NCI-H146 (cell line): ENCODE results near the gene NDFIP1.
"Not testable (repeated sequence)": the region's sequence is repeated elsewhere in the genome, so short reads cannot be mapped to it uniquely, and the experiment has no call there.

Source experiments
- DNase-seq: peaks from one replicate; lab custom pipeline; 2025; lab: John Stamatoyannopoulos, UW

The NDFIP1 gene

DNA sequence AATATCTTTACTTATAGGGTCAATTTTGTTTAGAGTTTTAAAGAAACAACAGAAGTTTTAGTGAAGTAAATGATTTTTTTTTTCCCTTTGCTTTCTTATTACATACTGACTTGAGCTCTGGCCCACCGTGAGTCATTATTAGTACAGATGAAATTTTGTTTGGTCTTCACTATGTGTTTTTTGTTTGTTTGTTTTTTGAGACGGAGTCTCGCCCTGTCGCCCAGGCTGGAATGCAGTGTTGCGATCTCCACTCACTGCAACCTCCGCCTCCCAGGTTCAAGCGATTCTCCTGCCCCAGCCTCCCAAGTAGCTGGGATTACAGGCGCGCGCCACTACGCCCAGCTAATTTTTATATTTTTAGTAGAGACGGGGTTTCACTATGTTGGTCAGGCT is 45.9 kb downstream of the NDFIP1 start:
- not testable (repeated sequence) for DNase-seq

DNA sequence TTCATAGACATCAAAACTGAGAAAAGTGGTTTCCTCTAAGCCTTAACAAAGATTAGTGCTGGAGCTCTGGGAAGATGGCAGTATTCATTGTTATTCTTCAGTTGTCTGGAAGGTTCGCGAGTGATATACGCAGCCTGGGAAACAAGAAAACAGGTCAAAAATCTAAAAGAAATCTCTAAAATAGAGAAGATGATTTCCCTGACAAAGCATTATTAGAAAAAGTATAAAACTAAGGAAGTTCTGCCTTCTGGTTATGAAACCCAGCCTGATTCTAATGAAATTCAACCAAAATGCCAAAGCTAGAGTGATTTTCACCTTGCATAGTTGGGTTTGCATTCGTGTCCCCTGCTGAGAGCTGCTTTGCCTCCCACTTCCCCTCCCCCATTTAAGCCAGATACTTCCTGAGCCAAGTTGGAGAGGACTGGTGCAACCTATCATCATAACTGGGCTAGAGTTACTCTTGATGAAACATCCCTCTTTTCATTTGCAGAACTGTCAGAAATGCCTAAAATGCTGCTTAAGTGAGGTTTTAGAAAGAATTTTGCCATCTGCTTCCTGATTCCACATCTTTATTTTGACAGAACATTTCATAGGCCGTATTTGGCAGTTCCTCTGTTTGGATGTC is 48.4 kb downstream of the NDFIP1 start:
- DNase-seq: no peak

DNA sequence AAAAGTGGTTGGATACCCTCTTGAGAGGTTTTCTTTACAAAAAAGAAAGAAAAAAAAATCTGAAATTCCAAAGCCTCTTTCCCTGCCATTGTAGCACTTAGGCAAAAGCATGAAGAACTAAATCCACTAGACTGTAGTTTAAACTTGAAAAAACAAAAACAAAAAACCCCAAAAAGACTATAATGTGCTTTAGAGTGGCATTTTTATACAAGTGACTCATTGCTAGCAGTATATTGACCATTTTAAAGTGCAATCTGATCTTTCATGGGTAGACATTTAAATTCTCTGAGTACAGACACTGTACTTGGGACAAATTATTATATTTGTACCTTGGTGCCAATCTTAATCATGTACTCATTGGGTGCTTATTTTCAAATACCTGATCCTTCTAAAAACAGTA is 50.8 kb downstream of the NDFIP1 start:
- no peak for DNase-seq

DNA sequence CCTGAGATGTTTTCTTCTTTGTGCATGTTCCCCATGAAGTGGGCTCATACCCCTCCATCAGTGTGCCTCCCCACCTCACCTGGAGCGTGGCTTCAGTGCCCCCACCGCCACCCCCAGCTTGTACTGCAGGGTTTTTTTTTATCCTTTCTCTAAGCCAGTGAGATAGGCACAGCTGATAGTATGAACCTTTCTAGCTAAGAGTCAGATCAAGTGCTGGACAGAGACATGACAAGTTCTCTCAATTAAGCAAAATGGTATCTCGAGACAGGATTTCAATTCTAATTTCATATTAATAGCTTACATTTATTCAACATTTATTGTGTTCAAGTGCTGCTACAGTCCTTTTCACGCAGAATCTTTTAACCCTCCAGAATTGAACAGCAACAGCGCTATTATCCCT is 55.7 kb downstream of the NDFIP1 start:
- DNase-seq: no peak

DNA sequence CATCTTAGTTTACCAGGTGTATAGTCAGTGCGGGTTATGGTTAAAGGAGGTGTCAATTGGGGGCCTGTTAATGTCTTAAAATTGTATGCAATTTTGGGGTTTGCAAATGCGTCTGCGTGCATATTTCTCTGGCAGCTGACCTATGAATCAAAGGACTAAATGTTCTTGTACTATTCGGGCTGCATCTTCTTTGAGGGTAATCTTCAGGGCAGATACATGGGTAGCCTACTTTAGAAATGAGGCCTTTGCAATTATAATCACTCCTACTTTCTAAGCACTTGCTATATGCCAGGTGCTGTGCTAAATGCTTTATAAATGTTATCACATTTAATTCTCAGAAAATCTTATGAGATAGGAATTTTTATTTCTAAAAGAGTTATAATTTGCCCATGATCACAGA is 58.2 kb downstream of the NDFIP1 start:
- no peak for DNase-seq

DNA sequence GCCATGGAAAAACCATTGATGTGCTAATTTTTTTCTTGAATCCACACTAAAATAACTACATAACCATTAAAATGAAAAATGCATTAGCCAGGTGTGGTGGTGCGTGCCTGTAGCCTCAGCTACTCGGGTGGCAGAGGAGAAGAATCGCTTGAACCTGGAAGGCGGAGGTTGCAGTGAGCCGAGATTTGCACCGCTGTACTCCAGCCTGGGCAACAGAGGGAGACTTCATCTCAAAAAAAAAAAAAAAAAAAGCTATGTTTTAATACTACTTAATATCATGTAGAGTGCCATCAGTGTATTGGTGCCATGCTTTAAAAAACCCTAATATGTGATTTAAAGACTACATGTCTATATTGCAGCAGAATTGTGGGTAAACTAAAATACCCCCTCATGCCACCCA is 58.9 kb downstream of the NDFIP1 start:
- DNase-seq: no peak

DNA sequence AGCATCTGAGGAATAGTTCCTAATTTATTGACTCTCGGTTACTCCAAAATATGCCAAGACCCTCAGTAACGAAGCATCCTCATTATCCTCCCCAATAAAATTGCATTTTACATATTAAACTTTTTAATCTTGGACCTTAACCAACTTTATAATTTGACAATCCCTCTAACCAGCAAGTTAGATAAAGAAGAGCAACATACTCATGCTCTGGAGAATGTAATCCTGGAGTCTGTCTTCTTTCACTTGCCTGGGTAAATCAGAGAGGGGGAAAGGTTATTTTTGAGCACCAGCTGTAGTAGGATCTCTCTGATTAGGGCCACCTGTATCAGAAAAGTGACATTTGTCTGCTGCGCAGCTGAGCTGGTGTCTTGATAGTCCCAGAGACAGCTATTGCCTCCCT is 59.8 kb downstream of the NDFIP1 start:
- DNase-seq: no peak

DNA sequence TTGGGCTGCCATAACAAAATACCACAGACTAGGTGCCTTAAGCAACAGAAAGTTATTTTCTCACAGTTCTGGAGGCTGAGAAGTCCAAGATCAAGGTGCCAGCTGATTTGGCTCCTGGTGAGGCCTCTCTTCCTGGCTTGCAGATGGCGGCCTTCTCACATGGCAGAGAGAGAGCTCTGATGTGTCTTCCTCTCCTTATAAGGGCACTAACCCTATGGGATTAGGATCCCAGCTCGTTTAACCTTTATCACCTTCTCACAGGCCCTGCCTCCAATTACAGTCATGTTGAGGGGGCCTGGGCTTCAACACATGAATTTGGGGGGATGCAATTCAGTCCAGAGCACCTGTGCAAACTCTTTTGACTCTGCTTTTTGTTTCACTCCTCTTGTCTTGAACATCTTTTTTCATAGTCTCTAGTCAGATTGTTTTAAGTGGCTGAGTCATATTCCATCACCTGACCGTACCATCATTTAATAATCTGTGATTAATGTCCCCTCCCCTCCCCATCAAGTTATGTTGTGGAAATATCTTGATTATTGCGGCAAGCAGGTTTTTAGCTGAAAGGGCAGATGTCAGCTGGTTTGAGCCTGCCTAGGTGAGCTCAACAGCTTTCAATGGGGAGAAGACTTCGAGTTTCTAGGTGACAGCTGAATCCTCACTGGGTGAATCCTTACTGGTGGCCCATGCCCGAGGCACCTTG is 61.8 kb downstream of the NDFIP1 start:
- DNase-seq: no peak

DNA sequence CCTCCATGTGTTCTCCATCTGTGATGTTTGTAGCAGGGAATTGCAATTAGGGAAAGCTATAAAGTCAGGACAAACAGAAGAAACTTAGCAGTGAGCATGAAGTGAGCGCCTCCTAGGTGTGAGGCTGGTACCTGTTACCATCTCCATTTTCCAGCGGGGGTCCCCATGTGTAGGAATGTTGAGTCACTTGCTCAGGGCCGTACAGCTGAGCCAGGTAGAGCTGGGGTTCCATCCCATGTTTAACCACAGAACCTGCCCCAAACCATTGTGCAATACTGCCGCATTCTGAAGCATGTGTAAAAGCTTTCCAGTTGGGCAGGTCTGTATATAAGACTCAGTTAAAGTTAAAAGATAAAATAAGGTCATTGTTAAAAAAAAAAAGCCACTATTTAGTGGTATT is 62.7 kb downstream of the NDFIP1 start:
- DNase-seq: no peak

DNA sequence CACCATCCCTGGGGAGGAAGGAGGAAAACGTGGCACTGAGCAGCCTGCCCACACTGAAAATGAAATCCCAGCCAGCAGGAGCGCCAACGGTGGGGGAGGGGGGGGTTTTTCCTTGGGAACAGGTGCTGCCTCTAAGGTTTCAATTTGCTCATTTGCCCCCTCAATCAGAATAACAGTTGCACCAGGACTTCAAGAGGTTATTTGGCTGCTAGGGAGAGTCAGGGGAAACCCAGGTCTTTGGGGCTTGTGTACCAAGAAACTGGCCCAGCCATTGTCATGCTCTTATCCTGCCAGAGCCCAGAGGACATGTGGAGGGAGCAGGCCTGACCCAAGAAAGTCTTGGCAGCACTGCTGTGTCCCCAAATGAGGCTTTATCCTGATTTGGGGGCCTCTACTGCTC is 66.5 kb downstream of the NDFIP1 start:
- DNase-seq: no peak

DNA sequence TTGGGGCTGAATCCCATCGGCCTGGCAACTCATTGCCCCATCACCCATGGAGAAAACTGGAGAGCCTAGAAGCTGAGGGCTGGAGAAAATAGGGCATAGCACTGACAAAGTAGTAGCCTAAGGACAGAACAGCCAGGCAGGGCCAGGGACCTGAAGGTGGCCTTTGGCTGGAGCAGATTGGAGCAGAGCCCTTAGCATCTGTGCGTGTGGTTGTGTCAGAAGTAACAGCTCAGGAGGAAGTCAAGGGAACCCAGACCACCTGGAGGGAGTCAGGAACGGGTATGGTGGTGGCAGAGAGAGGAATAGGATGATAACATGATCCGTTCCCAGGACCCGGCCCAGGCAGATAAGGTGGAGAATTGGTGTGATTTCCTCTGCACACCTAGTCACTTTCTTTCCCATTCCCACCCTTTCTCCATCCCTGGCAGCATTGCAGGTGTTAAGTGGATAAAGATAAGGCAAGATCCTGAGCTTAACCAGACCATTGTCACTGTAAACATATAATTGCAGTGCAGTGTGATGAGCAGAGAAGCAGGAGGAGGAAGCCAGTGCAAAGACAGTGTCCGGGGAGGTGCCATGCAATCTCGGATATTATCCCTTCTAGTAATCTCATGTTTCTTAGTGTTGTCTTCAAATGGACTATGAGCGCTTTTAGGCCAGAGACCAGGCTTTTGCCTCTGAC is 67.0 kb downstream of the NDFIP1 start:
- DNase-seq: no peak

DNA sequence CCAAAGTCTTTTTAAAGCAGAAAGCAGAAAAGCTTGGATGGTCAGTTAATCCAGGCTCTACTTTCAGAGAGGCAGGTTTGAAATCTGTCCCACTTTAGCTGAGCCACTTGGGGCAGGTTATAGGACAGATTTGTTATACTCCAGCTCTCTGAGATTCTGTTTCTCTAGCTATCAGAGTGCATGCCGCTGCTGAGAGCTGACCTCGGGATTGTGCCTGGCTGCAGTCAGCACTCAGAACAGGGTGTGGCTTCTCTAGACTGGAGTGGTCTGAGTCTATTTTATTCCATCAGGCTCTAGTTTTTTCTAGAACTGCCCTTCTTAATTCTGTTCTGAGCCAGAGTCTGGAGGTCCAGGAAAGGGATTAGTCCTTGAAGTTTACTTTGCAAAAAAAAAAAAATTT is 67.7 kb downstream of the NDFIP1 start:
- no peak for DNase-seq

DNA sequence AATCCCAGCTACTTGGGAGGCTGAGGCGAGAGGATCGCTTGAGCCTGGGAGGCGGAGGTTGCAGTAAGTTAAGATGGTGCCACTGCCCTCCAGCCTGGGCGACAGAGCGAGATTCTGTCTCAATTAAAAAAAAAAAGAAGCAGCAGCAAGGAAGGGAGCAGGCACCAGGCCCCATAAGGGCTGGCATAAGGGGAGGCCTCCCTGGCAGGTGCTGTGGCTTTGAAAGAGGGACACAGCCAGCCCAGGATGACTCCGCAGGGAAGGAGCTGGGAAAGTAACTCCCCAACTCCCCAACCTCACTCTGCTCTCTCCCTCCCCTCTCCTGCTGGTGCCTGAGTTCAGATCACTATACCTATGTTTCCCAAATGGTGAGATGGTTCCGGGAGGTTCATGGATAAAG is 70.1 kb downstream of the NDFIP1 start:
- DNase-seq: no peak

DNA sequence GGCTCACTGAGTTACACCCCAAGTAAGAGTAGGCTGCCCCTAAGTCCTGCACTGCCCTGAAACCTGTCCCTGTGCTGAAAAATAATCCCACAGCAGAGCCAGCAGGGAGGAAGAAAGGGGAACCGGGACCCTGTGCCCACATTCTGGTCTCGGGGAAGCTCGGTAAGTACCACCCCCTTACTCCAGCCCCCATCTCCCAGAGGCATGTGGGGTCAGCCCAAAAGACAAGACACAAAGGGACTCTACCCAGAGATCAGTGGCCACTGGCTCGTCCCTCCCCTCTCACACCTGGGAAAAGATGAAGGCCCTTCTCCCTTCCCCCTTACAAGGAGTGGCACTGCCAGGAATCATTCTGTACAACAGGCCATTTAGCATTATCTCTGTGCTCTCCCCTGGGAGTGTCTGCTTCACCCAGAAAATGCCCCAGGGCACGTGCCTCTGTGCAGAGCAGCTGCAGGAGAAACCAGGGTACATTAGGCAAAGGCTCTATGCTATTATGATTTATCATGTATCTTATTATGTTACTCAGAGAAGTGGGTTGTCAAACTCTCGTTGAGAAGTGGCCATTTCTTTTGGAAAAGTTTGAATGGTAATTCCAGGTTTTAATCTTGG is 71.3 kb downstream of the NDFIP1 start:
- no peak for DNase-seq

DNA sequence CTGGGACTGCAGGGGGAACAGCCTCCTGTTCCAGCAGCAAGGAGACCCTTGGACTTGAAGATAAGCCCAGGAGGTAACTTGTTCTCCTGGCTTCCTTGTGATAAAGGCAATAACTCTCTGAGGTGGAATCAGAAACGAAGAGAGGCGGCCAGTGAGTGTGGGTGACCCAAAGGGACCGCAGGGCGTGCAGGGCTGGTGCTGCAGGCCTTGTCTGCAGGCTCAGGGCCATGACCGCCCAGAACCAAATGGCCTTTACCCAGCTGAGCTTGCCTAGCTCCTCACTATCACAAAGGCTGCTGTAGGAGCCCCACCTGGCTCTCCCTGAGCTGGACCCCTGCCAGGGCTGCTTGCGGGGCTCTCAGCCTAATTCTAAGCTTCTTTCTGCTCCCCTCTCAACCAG is 72.5 kb downstream of the NDFIP1 start:
- DNase-seq: no peak

DNA sequence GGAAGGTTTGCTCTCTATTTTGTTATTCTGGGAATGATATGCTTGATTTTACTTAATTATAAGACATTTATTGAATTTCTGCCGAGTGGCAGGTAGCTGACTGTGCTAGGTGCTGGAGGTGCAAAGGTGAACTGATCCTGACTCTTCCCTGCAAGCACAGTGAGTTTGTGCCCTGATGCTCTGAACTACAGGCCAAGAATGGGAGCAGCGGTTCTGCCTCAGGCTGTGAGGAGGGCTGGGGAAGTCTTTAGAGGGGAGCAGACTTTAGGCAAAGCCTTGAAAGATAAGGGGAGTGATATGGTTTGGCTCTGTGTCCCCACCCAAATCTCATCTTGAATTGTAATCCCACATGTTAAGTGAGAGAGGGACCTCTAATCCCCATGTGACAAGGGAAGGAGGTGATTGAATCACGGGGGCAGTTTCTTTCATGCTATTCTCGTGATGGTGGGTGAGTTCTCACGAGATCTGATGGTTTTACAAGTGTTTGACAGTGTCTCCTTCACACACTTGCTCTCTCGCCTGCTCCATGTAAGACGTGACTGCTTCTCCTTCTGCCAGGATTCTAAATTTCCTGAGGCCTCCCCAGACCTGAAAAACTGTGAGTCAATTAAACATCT is 73.1 kb downstream of the NDFIP1 start:
- DNase-seq: no peak

DNA sequence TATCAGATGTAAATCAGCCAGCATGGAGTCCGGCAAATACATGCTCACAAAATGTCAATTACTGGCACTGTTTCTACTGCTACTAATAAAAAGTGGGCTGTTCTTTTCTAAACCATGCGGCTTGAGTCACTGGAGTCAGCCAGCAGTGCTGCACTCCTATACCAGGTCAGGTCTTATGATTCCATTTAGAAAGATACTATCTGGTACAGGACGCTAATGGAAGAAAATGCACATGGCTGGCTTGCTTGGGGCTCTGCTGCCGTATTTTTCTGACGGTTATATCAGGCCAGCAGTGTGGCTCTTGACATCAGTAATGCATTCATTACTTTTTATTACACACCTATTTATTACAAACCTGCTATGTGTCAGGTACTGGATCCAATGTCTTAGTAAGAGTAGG is 74.3 kb downstream of the NDFIP1 start:
- no peak for DNase-seq

DNA sequence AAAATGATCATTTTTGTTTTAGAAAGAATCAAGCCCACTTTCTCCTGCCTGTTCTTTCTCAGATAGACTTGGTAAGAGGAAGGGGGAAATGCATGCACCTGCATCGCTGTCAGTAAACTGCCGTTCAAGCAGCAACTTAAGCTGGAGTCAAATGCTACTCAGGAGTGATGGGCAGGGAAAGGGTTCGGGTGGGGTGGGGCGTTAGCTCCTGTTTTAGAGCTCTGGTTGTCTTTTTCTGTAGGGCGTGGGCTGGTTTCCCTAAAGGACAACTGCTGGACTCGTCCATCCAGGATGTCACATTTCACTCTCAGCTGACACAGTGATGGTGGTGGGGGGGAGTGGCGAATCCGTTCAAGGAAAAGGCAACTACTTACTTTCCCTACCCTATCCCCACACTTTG is 75.0 kb downstream of the NDFIP1 start:
- DNase-seq: no peak

DNA sequence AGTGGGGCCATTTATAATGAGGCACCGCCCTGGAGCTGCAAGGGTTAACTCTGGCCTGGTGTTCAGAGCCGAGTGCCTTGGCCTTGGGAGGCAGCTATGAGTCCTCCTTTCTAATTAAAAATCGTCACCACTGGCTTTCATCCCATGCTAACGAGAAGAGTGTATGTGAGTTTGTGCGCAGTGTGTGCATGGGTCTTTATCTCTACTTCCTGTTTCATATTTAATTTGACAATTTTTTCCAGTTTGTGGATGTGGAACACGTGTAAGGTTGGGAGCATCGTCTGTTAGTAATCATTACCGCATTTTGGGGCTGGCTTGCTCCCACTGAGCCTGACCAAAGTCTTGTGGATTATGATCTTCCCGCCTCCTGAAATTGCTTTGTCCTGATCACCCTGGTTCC is 76.4 kb downstream of the NDFIP1 start:
- DNase-seq: no peak

DNA sequence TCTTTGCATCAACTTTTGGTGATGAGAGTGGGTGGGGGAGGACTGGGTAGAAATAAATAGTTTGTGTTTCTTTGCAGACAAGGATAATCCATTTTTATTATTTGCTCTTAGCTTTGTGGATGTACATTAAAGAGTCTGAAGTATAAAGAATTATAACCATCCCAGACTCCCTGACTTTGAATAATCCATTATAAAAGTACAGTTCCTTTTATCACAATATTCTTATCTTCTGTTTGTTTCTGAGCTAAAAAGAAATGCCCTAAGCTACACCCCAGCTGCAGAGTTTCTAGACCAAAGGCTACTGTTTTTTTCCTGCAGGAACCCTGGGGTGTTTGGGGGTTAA is 77.9 kb downstream of the NDFIP1 start:
- no peak for DNase-seq

DNA sequence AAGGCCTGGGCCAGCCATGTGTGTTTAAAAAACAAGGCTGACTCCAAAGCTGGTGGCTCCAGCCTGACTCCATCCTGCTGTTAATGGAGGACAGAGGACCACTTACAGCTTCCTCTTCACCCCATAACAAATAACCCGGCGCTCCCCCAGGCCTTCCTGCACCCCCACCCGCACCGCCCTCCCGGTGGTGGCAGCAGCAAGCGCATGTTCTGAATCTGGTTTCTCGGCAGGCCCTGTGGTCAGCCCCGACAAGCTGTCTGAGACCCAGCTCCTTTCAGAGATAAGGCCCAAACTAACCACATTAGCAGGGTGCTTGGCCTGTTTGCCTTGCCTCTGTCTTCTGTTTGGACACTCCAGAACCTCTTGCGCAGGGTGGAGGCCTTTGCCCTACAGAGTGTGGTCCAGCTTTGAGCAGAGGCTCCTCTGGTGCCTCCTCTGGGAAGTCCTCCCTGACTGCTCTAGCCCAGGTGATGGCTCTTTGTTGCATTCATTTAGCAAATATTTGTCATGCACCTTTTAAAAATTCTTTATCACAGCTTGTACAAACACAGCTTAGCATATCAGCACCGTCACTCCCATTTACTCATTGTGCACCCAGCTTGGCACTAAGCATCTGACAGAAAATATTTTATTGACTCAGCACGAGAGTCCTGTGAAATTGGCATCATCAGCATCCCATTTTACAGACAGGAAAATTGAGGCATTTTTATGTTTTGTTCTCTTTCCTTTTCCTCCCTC is 78.4 kb downstream of the NDFIP1 start:
- no peak for DNase-seq

DNA sequence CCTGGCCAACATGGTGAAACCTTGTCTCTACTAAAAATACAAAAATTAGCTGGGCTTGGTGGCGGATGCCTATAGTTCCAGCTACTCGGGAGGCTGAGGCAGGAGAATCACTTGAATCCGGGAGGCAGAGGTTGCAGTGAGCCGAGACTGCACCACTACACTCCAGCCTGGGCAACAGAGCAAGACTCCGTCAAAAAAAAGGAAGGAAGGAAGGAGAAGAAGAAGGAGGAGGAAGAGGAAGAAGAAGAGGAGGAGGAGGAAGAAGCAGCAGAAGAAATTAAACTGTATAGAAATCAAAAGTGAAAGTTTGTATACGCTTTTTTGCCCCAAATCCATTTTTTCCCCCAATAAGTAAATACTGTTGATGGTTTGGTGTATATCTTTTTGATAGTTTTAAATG is 80.1 kb downstream of the NDFIP1 start:
- not testable (repeated sequence) for DNase-seq
